Retina (tissue), 1 donor: ENCODE measurements around the gene RBFOX2.
"Not testable (repeated sequence)": the region's sequence is repeated elsewhere in the genome, so short reads cannot be mapped to it uniquely, and the experiment has no call there.

Source experiments
- DNase-seq: peaks from one replicate; pipeline ENCODE4 v3.0.0-alpha.2; 2016

Gene RBFOX2

GRCh38 chr22:35754761-35755160 is 273.9 kb downstream of the RBFOX2 start:
- no peak for DNase-seq

GRCh38 chr22:35752863-35753189 is 275.8 kb downstream of the RBFOX2 start:
- DNase-seq = no peak

GRCh38 chr22:35752006-35752862 is 276.4 kb downstream of the RBFOX2 start:
- no peak for DNase-seq

GRCh38 chr22:35749808-35750207 is 278.8 kb downstream of the RBFOX2 start:
- no peak for DNase-seq

- DNase-seq = no peak
Measured at GRCh38 chr22:35746946-35747703, 281.5 kb downstream of the RBFOX2 start.

GRCh38 chr22:35746248-35746647 is 282.4 kb downstream of the RBFOX2 start:
- no peak for DNase-seq

DNA sequence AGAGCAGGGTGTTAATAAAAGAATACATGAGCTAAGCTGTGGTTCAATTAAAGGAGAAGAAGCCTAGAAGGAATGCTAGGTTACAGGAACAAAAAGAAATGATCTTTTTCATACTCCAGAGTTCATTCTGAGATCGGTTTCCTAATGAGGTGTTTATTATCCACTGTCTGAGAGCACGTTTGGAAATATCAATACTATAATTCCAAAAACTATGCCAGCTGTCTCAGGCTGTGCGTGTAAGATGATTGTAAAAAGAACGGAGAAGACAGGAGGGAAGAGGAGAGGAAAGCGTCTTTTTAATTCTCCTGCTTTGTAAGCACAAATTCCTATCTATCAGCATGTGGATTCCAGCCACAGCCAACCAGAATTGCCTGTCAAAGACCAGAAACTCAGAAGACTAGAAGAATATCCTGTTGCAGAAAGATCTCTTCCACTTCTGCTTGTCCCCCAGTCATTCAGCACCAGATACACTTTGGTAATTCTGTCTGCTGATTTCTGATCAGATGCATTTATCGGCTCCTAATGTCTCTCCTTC is 285.2 kb downstream of the RBFOX2 start:
- no peak for DNase-seq

- no peak for DNase-seq
Measured at GRCh38 chr22:35742342-35743100, 286.1 kb downstream of the RBFOX2 start.

DNA sequence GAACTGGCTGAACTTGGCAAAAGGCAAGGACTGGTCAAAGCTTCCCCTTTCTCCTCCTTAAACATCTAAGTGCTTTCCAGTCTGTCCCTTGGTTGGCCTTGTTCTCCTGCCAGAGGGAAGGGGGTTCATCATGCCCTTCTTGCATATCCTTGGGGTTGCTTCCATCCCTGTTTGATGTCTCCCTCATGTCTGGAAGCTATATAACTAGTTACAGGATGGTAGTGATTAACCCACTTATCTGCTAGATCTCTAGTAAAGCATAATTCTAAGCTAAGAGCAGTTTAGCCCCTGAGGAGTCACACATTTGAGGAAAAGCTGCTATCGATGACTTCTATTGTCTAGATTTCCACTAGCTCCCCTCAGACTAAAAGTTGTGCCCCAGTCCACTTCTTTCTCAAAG is 288.0 kb downstream of the RBFOX2 start:
- no peak for DNase-seq

DNA sequence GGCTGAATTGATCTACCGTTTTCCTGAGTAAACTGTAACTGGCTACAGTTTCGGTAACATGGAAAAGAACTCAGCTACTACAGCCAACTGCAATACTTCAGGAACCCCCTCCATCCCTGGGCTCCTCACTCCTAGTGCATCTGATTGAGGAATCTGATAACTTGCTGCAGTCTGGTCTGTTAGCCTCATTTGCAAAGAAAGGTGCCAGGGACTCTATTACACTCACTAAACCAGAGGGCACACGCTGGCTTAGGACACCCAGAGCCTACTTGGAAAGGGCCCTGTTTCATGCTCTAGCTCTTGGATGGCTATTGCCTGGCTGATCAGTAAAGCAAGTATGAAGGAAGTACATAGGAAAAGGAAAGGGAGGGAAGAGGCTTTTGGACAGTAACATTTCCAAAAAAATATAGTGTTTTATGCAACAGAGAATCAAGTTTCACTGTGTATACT is 288.7 kb downstream of the RBFOX2 start:
- DNase-seq = no peak

DNA sequence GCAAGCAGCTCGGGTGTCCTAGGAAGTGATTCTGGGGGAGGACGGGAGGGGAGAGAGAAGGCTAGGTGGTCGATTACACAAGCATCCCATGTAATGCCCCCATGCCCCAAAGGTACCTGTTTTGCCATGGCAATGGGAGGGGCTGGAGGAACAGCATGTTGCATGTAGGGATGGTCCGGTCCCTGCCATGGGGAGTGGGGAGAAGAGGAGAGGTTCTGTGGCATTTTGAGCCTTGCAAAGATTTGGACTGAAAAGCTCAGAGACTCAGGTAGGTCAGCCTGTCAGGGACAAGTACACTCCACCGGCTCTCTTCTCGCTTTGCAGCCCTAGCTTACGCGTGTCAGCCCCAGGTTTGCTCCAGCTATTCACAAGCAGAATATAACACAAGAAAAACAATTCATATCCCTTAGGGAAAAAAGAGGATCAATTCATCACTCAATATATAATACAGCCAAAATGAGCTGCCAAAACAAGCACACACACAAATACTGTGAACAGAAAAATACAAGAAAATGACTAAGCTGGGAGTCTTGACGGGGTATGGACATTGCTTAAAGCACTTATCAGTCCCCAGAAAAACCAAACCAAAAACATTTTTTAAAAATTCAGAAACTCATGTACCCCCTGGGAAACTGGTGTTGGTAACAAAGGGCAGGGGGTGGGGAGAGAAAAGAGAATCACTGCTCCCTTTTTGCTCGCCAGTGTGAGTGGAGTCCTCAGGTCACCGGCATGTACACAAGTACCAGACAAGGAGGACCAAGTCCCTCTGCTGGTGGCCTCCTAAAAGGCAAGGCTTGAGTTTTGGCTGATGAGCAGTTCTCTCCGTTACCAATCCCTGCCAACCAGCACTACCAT is 289.3 kb downstream of the RBFOX2 start:
- DNase-seq = no peak

- not testable (repeated sequence) for DNase-seq
Measured at GRCh38 chr22:35737886-35738285, 290.7 kb downstream of the RBFOX2 start.

DNA sequence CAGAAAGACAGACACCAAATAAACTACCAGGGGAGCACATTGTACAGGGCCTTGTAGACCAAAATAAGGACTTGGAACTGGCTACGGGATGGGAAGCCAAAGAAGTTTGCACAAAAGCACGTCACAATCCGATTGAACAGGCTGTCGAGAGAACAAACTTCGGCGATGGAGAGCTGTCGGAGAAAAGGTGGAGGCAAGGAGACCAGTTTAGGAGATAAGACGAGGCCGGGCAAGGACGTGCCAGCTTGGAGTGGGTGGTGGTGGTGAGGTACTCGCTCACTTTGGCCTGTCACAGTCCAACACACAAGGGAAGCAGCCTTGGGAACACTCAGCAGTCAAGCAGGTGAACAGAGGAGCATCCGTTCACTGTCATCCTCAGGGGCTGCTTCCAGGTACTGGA is 291.9 kb downstream of the RBFOX2 start:
- no peak for DNase-seq

DNA sequence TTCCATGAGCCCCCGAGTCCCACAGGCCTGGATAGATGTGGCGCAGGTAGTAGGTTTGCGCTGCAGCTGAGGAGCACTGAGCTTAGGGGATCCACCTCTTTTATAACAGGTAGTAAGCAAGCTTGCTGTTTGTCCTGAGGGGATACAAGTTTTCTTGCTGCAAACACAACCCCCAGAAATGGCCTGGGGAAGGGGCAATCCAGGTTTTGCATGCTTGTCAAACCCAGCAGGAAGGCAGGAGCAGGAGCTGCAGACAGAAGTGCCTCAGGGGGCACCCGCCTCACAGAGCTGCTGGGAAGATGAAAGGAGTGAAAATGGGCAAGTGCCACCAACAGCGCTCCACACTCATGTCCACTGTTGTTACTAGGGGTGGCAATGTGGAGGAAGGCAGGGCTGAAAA is 292.5 kb downstream of the RBFOX2 start:
- no peak for DNase-seq

- DNase-seq = no peak
Measured at GRCh38 chr22:35735542-35735941, 293.1 kb downstream of the RBFOX2 start.

GRCh38 chr22:35734517-35734827 is 294.2 kb downstream of the RBFOX2 start:
- no peak for DNase-seq

GRCh38 chr22:35733791-35734516 is 294.7 kb downstream of the RBFOX2 start:
- no peak for DNase-seq

- no peak for DNase-seq
Measured at GRCh38 chr22:35733036-35733435, 295.6 kb downstream of the RBFOX2 start.

GRCh38 chr22:35732116-35732515 is 296.5 kb downstream of the RBFOX2 start:
- DNase-seq = no peak

DNA sequence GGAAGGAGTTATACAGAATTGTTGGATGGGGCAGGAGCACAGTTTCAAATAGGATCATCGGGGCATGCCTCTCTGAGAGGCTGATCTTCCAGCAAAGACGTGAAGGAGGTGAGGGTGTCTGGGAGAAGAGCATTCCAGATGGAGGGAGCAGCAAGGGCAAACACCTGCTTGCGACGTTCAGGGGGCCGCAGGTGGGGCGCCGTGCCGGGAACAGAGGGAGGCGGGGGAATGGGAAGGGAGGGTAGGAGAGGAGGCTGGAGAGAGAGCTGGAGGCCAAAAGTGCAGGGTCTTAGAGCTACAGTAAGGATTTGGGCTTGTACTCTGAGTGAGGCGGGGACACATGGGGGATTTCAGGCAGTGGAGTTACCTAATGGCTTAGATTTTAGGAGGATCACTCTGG is 297.3 kb downstream of the RBFOX2 start:
- DNase-seq = no peak

- no peak for DNase-seq
Measured at GRCh38 chr22:35729309-35729698, 299.3 kb downstream of the RBFOX2 start.
